ENCODE results near the gene ARV1. TPM values are rescaled to one million over a fixed set of nuclear protein-coding genes. Genes with fewer than 3 reads are reported as not detected.

ARV1 gene
- total and polyA plus RNA-seq, 12 donors: 19.8 to 60.3 (median 26.5) TPM

GRCh38 chr1:231011360-231011759 is 32.5 kb downstream of the ARV1 start:
- DNase-seq: no peak
- TF ChIP-seq CTCF (IDR thresholded peaks at IDR 0.05): no peak

GRCh38 chr1:231011963-231012362 is 33.1 kb downstream of the ARV1 start:
- TF ChIP-seq CTCF (IDR thresholded peaks at IDR 0.05): no peak
- no peak for ATAC-seq
- H3K36me3 ChIP-seq: peaks cover 0 to 6% (median 0%) of the 10 kb centered on the region in 9 donors

More at GRCh38 chr1:231011360-231011759, 32.5 kb downstream of the ARV1 start:
- no peak overlapping the region for H3K4me3 ChIP-seq
- no peak overlapping the region for H3K27ac ChIP-seq
- WGBS, 2 donors: 87 to 93% methylated on average over 2 of the region's 2 CpGs
- intact Hi-C loops (cut with DNase I): loop anchor here in 2 of 10 donors (10.0 kb wide), 2 partner anchors 183 to 193 kb away; no protein-coding TSS in a partner anchor
- peaks cover 0 to 2% (median 0%) of the 10 kb centered on the region in 9 donors for H3K36me3 ChIP-seq
- no peaks in the 10 kb centered on the region for H3K4me1 ChIP-seq
- H3K27me3 ChIP-seq: no peaks in the 10 kb centered on the region
- ATAC-seq: no peak
- H3K9me3 ChIP-seq: peaks cover 0 to 18% (median 9%) of the 10 kb centered on the region in 11 donors

GRCh38 chr1:231013391-231014015 is 34.6 kb downstream of the ARV1 start:
- Histone ChIP-seq H3K36me3 (peaks cover 0 to 19% (median 0%) of the 10 kb centered on the region in 9 donors), H3K27ac (no peak overlapping the region), H3K4me3 (no peak overlapping the region), H3K4me1 (no peaks in the 10 kb centered on the region), H3K27me3 (no peaks in the 10 kb centered on the region), H3K9me3 (peaks cover 0 to 3% (median 0%) of the 10 kb centered on the region in 11 donors)
- ATAC-seq (no peak), DNase-seq (no peak)
- no peak for TF ChIP-seq CTCF (IDR thresholded peaks at IDR 0.05)
- intact Hi-C loops (cut with DNase I): loop anchor here in 2 of 10 donors (10.0 kb wide), 2 partner anchors 181 to 191 kb away; no protein-coding TSS in a partner anchor
- 81 to 84% methylated on average over 3 of the region's 3 CpGs for WGBS, 2 donors

More at GRCh38 chr1:231011963-231012362, 33.1 kb downstream of the ARV1 start:
- no peak overlapping the region for H3K4me3 ChIP-seq
- 86 to 87% methylated on average over 5 of the region's 5 CpGs for WGBS, 2 donors
- no peak for DNase-seq
- peaks cover 0 to 12% (median 7%) of the 10 kb centered on the region in 11 donors for H3K9me3 ChIP-seq
- intact Hi-C loops (cut with DNase I): loop anchor here in 2 of 10 donors (10.0 kb wide), 2 partner anchors 183 to 193 kb away; no protein-coding TSS in a partner anchor
- H3K27ac ChIP-seq: no peak overlapping the region
- H3K27me3 ChIP-seq: no peaks in the 10 kb centered on the region
- no peaks in the 10 kb centered on the region for H3K4me1 ChIP-seq

DNA sequence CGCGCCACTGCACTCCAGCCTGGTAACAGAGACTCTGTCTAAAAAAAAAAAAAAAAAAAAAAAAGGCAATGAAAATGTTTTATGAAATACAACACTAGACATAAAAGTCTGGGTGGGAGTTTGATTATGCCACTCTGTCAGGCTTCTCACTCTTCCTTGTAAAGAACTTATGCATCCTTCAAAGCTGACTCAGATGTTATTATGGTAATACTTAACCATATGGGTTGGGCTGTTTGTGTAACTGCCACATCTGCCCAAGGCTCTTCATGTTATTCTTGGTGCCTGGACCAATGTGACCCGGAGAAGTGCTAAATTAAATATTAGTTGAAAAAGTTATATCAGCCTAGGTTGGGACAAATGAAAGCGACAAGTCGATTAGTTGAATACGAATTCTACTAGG is 37.3 kb downstream of the ARV1 start:
- no peaks in the 10 kb centered on the region for H3K27me3 ChIP-seq
- WGBS, 2 donors: 94 to 95% methylated on average over 6 of the region's 6 CpGs
- no peak for ATAC-seq
- H3K4me1 ChIP-seq: peaks cover 0 to 17% (median 7%) of the 10 kb centered on the region in 9 donors
- no peak overlapping the region for H3K27ac ChIP-seq
- H3K36me3 ChIP-seq: peaks cover 0 to 30% (median 4%) of the 10 kb centered on the region in 9 donors
- no peak for DNase-seq
- intact Hi-C loops (cut with DNase I): loop anchor here in 2 of 10 donors (10.0 kb wide), 2 partner anchors 179 to 189 kb away; no protein-coding TSS in a partner anchor
- H3K4me3 ChIP-seq: no peak overlapping the region
- peaks cover 0 to 3% (median 0%) of the 10 kb centered on the region in 11 donors for H3K9me3 ChIP-seq
- TF ChIP-seq CTCF (IDR thresholded peaks at IDR 0.05): no peak
